Epithelial cell of proximal tubule (primary cell): ENCODE measurements around the gene TLR7. TPM values are rescaled to one million over a fixed set of nuclear protein-coding genes. Genes with fewer than 3 reads are reported as not detected.

Experiments used
- DNase-seq: peaks from one replicate; pipeline ENCODE4 v3.0.0-alpha.2; 2011; ENCODE audit warnings: low read depth
- H3K4me3 ChIP-seq: 2 replicates; pipeline ENCODE4 v1.5.1; 2011; ENCODE audit warnings: low read depth, mild to moderate bottlenecking, low read length
- total RNA-seq: library from RNA; depleted of rRNA; stranded (reverse); fragments of >200 nt; gene quantifications from 2 replicates; pipeline ENCODE4 v1.2.3, GENCODE V29; 2015
- TF ChIP-seq, protein P1 (sequence below): conservative IDR thresholded peaks from 2 replicates; pipeline ENCODE4 v1.5.1; 2012; ENCODE audit warnings: low read depth, mild to moderate bottlenecking, low read length

Gene TLR7
- total RNA-seq, 1 donor from 2014 or later = not detected

DNA sequence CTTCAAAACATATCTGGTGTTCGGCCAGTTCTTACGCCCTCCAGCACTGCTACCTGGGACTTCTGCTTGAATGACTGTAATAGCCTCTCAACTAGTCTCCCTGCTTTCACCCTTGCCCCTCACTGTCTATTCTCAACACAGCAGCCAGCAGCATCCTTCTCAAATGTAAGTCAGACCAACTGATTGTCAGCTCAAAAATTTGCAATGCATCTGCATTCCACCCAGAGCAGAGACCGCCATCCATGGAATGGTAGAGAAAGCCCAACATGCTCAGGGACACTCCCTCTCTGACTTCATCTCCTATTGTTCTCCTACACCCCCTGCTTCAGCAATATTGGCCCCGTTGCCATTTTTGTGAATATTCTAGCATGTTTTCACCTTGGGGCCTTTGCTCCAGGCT is 5.9 kb downstream of the TLR7 start:
- DNase-seq = no peak
- TF ChIP-seq, protein P1, sequence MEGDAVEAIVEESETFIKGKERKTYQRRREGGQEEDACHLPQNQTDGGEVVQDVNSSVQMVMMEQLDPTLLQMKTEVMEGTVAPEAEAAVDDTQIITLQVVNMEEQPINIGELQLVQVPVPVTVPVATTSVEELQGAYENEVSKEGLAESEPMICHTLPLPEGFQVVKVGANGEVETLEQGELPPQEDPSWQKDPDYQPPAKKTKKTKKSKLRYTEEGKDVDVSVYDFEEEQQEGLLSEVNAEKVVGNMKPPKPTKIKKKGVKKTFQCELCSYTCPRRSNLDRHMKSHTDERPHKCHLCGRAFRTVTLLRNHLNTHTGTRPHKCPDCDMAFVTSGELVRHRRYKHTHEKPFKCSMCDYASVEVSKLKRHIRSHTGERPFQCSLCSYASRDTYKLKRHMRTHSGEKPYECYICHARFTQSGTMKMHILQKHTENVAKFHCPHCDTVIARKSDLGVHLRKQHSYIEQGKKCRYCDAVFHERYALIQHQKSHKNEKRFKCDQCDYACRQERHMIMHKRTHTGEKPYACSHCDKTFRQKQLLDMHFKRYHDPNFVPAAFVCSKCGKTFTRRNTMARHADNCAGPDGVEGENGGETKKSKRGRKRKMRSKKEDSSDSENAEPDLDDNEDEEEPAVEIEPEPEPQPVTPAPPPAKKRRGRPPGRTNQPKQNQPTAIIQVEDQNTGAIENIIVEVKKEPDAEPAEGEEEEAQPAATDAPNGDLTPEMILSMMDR = no peak
- no peak overlapping the region for H3K4me3 ChIP-seq

DNA sequence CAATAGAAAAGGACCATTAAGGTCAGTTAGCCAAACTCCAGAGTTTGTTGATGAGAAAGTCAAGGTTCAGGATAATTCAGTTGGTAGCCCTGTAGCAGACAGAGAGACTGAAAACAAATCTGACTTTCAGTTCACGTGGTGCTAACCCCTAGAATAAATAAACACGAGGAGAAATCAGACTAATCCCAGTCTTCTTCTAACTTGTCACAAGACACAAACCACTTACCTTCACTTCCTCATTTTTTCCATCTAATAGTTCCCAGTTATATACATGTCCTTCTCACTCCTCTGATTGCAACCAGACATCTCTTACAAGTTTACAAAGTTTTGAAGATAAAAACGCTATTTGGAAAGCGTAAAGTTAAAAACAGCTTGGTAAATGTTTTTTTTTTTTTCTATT is 7.7 kb downstream of the TLR7 start:
- TF ChIP-seq, protein P1 = no peak
- H3K4me3 ChIP-seq = no peak overlapping the region
- DNase-seq = no peak

DNA sequence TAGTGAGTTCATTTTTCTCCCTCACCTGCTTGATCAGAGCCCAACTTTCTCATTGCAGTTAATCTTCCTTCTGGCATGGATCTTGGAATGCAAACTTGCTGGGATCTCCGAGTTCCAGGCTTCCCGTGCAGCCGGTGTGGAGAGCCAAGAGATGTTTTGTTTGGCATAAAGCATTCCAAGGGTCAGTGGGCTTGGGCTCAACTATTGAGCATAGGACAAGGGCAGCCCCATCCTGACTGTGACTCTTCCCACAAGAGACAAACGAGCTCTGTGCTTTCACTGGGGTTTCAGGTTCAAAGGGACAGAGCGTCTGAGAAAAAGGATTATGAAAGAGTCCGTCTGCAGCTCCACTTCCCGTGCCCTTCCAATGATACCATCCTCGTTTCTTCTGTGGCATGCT is 10.5 kb downstream of the TLR7 start:
- no peak overlapping the region for H3K4me3 ChIP-seq
- TF ChIP-seq, protein P1 = no peak
- DNase-seq = no peak

DNA sequence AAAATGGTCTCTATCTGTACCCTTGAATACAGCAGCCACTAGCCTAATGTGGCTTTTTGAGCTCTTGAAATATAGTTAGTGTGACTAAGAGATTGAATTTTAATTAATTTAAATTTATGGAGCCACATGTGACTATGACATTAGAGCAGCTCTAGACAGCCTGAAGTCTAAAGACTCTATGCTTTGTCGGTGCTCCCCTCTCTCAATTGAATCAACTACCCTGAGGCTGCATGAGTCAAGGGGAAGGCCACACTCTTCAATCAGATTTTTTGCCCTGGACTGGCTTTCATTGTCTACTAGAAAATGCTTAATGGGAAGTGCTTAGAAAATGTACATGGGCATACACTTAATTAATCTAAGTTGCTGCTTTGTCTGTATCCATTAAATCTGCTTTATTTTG is 11.7 kb downstream of the TLR7 start:
- H3K4me3 ChIP-seq = no peak overlapping the region
- TF ChIP-seq, protein P1 = no peak
- no peak for DNase-seq

DNA sequence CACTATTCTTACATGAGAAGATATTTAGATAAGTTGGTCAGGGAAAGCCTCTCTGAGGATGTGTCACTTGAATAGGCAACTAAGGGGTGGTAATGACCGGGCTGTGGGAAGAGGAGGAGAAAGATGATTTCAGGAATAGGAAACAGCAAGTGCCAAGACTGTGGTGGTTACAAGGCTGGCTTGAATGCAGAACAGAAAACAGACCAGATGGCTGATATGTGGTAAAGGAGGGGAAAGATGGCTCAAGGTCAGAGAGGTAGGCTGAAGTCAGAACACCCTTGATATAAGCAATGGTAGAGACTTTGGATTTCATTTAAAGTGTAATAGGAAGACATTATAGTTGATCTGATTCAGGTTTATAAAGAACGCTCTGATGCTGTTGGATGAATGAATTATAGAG is 15.0 kb downstream of the TLR7 start:
- DNase-seq = no peak
- H3K4me3 ChIP-seq = no peak overlapping the region
- TF ChIP-seq, protein P1 = no peak

DNA sequence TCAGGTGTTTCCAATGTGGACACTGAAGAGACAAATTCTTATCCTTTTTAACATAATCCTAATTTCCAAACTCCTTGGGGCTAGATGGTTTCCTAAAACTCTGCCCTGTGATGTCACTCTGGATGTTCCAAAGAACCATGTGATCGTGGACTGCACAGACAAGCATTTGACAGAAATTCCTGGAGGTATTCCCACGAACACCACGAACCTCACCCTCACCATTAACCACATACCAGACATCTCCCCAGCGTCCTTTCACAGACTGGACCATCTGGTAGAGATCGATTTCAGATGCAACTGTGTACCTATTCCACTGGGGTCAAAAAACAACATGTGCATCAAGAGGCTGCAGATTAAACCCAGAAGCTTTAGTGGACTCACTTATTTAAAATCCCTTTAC is 18.6 kb downstream of the TLR7 start:
- TF ChIP-seq, protein P1 = no peak
- no peak overlapping the region for H3K4me3 ChIP-seq
- no peak for DNase-seq

DNA sequence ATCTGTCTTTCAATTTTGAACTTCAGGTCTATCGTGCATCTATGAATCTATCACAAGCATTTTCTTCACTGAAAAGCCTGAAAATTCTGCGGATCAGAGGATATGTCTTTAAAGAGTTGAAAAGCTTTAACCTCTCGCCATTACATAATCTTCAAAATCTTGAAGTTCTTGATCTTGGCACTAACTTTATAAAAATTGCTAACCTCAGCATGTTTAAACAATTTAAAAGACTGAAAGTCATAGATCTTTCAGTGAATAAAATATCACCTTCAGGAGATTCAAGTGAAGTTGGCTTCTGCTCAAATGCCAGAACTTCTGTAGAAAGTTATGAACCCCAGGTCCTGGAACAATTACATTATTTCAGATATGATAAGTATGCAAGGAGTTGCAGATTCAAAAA is 19.7 kb downstream of the TLR7 start:
- TF ChIP-seq, protein P1 = no peak

More for the DNA sequence above, 19.7 kb downstream of the TLR7 start:
- no peak overlapping the region for H3K4me3 ChIP-seq
- DNase-seq = no peak
